Endothelial cell of umbilical vein (primary cell): ENCODE results near the gene SDC1. TPM values are rescaled to one million over a fixed set of nuclear protein-coding genes. Genes with fewer than 3 reads are reported as not detected.

Experiments
- BruUV-seq: library from RNA; stranded (reverse); fragments of 400-500 nt; replicated peaks from 2 replicates; lab custom pipeline; 2021; lab: Mats Ljungman, UMichigan
- CTCF ChIA-PET: fragments of 300-600, 350-600 bp; sonication (Branson Sonifier 250); formaldehyde crosslinking; loops from one replicate; lab custom pipeline; 2021; ENCODE audit warnings: antibody characterized with exemption, inconsistent platforms; lab: Charles Lee
- POLR2A ChIA-PET: fragments of 300-600, 350-600 bp; sonication (Branson Sonifier 250); formaldehyde crosslinking; loops from one replicate; lab custom pipeline; 2021; ENCODE audit warnings: antibody characterized with exemption, inconsistent platforms; lab: Charles Lee
- DNase-seq: peaks from one replicate; pipeline ENCODE4 v3.0.0-alpha.2; 2011; ENCODE audit warnings: low read depth, low spot score
- FAIRE-seq: peaks from 2 replicates; lab custom pipeline; 2011; peaks lifted over from hg19 to GRCh38; lab: Jason Lieb, UNC
- H2AFZ ChIP-seq: 2 replicates; pipeline ENCODE4 v1.6.0; 2012; ENCODE audit warnings: low read depth, low read length, control low read depth, inconsistent platforms
- H3K27ac ChIP-seq: 2 replicates; pipeline ENCODE4 v1.5.1; 2011; ENCODE audit warnings: low read depth, mild to moderate bottlenecking, control low read depth, low read length, moderate library complexity; ENCODE audit not compliant: insufficient read depth
- H3K27me3 ChIP-seq, 2 experiments: 2 replicates each; pipeline versions ENCODE4 v1.6.0 to v1.6.1; 2011; ENCODE audit warnings: low read length in 2 of 2, mixed read lengths in 1 of 2; ENCODE audit not compliant: control insufficient read depth in 2 of 2, insufficient read depth in 2 of 2
- H3K36me3 ChIP-seq, 2 experiments: 2 replicates in 1 of 2; 3 replicates in 1 of 2; pipeline ENCODE4 v1.5.1; 2011; ENCODE audit warnings: low read length in 2 of 2, mild to moderate bottlenecking in 1 of 2, moderate library complexity in 1 of 2; ENCODE audit not compliant: control insufficient read depth in 2 of 2, insufficient read depth in 2 of 2; ENCODE audit errors: extremely low read depth in 1 of 2
- H3K4me1 ChIP-seq: 3 replicates; pipeline ENCODE4 v1.5.1; 2011; ENCODE audit warnings: mild to moderate bottlenecking, low read length; ENCODE audit not compliant: control insufficient read depth, insufficient read depth; ENCODE audit errors: extremely low read depth
- H3K4me2 ChIP-seq: 2 replicates; pipeline ENCODE4 v1.6.1; 2011; ENCODE audit warnings: low read length, control low read depth, mixed read lengths; ENCODE audit not compliant: insufficient read depth
- H3K4me3 ChIP-seq, 3 experiments: fragments of 200-600 bp in 1 of 3; sonication (generic), shearing (Covaris generic) in 1 of 3; replicated peaks in 1 of 3; 2 replicates each; pipeline ENCODE4 v1.5.1; 2011 to 2016; ENCODE audit warnings: control low read depth in 3 of 3, low read length in 3 of 3, mild to moderate bottlenecking in 2 of 3, inconsistent platforms in 1 of 3, low read depth in 1 of 3, moderate library complexity in 1 of 3; ENCODE audit not compliant: insufficient read depth in 1 of 3
- H3K79me2 ChIP-seq: 2 replicates; pipeline ENCODE4 v1.6.0; 2012; ENCODE audit warnings: low read length, inconsistent platforms; ENCODE audit not compliant: control insufficient read depth, insufficient read depth
- H3K9ac ChIP-seq: replicated peaks from 2 replicates; pipeline ENCODE3; 2011; ENCODE audit warnings: low read length, control low read depth; ENCODE audit not compliant: insufficient read depth; ENCODE audit errors: extremely low read depth
- H3K9me1 ChIP-seq: replicated peaks from 3 replicates; pipeline ENCODE4 v1.6.0; 2011; ENCODE audit warnings: mild to moderate bottlenecking, low read length; ENCODE audit not compliant: control insufficient read depth, insufficient read depth; ENCODE audit errors: extremely low read depth
- H3K9me3 ChIP-seq: replicated peaks from 2 replicates; pipeline ENCODE4 v1.5.1; 2012; ENCODE audit warnings: low read length, inconsistent platforms; ENCODE audit not compliant: control insufficient read depth, insufficient read depth
- H4K20me1 ChIP-seq: replicated peaks from 2 replicates; pipeline ENCODE3; 2011; ENCODE audit warnings: mild to moderate bottlenecking, low read length; ENCODE audit not compliant: control insufficient read depth, insufficient read depth; ENCODE audit errors: extremely low read depth
- CTCF ChIP-seq, 2 donors: IDR thresholded peaks; 1 replicate in 1 of 2; 2 replicates in 1 of 2; pipeline ENCODE4 v1.5.1; 2011; ENCODE audit warnings: low read length in 2 of 2, mild to moderate bottlenecking in 2 of 2, moderate library complexity in 2 of 2, control low read depth in 1 of 2, inconsistent platforms in 1 of 2, low read depth in 1 of 2; ENCODE audit not compliant: insufficient read depth in 1 of 2; ENCODE audit errors: extremely low read depth in 1 of 2
- EZH2 ChIP-seq: IDR thresholded peaks from 2 replicates; pipeline ENCODE4 v1.6.1; 2012; ENCODE audit warnings: borderline replicate concordance, low read depth, mild to moderate bottlenecking, moderate library complexity, low read length, inconsistent platforms; ENCODE audit not compliant: severe bottlenecking
- FOS ChIP-seq: IDR thresholded peaks from 2 replicates; pipeline ENCODE4 v1.6.1; 2011; ENCODE audit warnings: mild to moderate bottlenecking, low read length, moderate library complexity, borderline replicate concordance; ENCODE audit not compliant: insufficient read depth
- GATA2 ChIP-seq: IDR thresholded peaks from 2 replicates; pipeline ENCODE4 v1.7.0; 2011; ENCODE audit warnings: low read depth, mild to moderate bottlenecking, moderate library complexity, mixed read lengths, low read length; ENCODE audit not compliant: insufficient read length, insufficient read depth
- JUN ChIP-seq: IDR thresholded peaks from 2 replicates; pipeline ENCODE4 v1.6.1; 2011; ENCODE audit warnings: borderline replicate concordance, low read depth; ENCODE audit not compliant: insufficient read length, insufficient read depth
- MAX ChIP-seq: IDR thresholded peaks from 2 replicates; pipeline ENCODE4 v1.6.1; 2011; ENCODE audit not compliant: insufficient read depth, insufficient read length
- MYC ChIP-seq: IDR thresholded peaks from one replicate; pipeline ENCODE4 v1.6.1; 2011; ENCODE audit warnings: mild to moderate bottlenecking, low read depth, low read length
- POLR2A ChIP-seq: IDR thresholded peaks from 2 replicates; pipeline ENCODE4 v1.6.1; 2012; ENCODE audit warnings: low read depth, mild to moderate bottlenecking, control low read depth, low read length
- POLR2AphosphoS5 ChIP-seq: IDR thresholded peaks from 2 replicates; pipeline ENCODE4 v1.6.1; 2012; ENCODE audit warnings: low read depth, mild to moderate bottlenecking, control low read depth, low read length, moderate library complexity; ENCODE audit not compliant: insufficient read depth
- dilution Hi-C: fragments of 300-500 bp; cut with MboI; formaldehyde crosslinking; loops from one replicate; pipeline ENCODE4 v1.15.0; 2019; ENCODE audit warnings: low sequenced_read_pairs; ENCODE audit not compliant: extremely low pct_ligation_motif_present
- intact Hi-C: fragments of 100-400 bp; cut with micrococcal nuclease; formaldehyde crosslinking; loops from one replicate; pipeline ENCODE4 v1.10.0; 2022
- polyA plus RNA-seq, 4 experiments: library from polyadenylated mRNA; depleted of rRNA in 3 of 4; stranded (reverse) in 3 of 4; unstranded in 1 of 4; fragments of >200 nt; gene quantifications; 2 replicates each; pipeline versions ENCODE4 v1.2.1 to v1.2.3, GENCODE V29; 2011 to 2012; ENCODE audit warnings: missing spikeins in 1 of 4
- total RNA-seq: library from RNA; stranded (reverse); gene quantifications from 2 replicates; pipeline ENCODE4 v1.2.3, GENCODE V29; 2021

Gene SDC1
- total and polyA plus RNA-seq, 2 donors (not counting 3 experiments of a cell fraction or from before 2014, with no cell fraction given) = 3.2 to 4.0 TPM

- H3K9me3 ChIP-seq = no peaks in the 10 kb centered on the region
- no peaks in the 10 kb centered on the region for H3K36me3 ChIP-seq
- peaks cover 3% of the 10 kb centered on the region for H3K4me1 ChIP-seq
- POLR2A ChIA-PET = no interaction called here
- TF ChIP-seq FOS (no peak), CTCF (IDR thresholded peaks at IDR 0.05; ENCODE audit: extremely low read depth in 1 of 2, insufficient read depth in 1 of 2, low read depth in 1 of 2, low read length in 2 of 2) (no peak), POLR2A (no peak), JUN (no peak), MYC (no peak), GATA2 (no peak), EZH2 (no peak), MAX (no peak), POLR2AphosphoS5 (no peak)
- no peak overlapping the region for H3K4me3 ChIP-seq
- peaks cover 3 to 6% of the 10 kb centered on the region in 2 experiments for H3K27me3 ChIP-seq
- H3K4me2 ChIP-seq = no peak overlapping the region
- no TSS peak for BruUV-seq
- no peaks in the 10 kb centered on the region for H4K20me1 ChIP-seq
- CTCF ChIA-PET = interaction anchor here (1.1 to 1.7 kb wide), 2 partner anchors 22 to 29 kb away, joined by 3 to 4 read pairs; no protein-coding TSS in a partner anchor
- intact Hi-C loops = no loop called here
- FAIRE-seq = no peak
- no peaks in the 10 kb centered on the region for H3K9me1 ChIP-seq
- H3K27ac ChIP-seq = no peak overlapping the region
- H2AFZ ChIP-seq = no peak overlapping the region
- dilution Hi-C loops = no loop called here
- H3K79me2 ChIP-seq = no peaks in the 10 kb centered on the region
- DNase-seq = no peak
- H3K9ac ChIP-seq = no peak overlapping the region
These were observed 60.7 kb downstream of the SDC1 start for GRCh38 chr2:20164061-20164733.
